Erythroblast (primary cell): Measurements from ENCODE around the gene SNX24.

Experiments
- GATA1 ChIP-seq: IDR thresholded peaks from 2 replicates; pipeline ENCODE4 v1.6.1; 2011; ENCODE audit warnings: low read depth, mild to moderate bottlenecking, control low read depth, low read length, moderate library complexity
- POLR2A ChIP-seq: IDR thresholded peaks from 2 replicates; pipeline ENCODE4 v1.6.1; 2011; ENCODE audit warnings: mild to moderate bottlenecking, low read length

DNA sequence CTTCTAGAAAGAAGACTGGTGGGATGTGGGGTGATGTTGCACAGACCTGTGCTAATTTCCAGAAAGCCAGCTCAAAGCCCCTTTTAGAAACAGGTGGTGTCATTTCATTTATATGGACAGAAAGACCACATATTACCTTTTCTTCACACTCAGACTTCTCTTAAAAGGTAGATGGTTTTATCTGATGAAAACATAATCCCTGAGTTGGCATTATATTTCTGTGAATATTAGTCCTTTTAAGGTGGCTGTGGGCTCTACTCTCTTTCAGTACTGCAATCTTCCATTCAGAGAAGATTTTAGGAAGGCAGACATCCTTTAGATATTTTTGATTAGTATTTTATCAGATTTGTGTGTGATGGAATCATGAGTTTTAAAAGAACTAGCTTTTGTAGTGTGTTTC is 117.9 kb downstream of the SNX24 start:
- TF ChIP-seq POLR2A (no peak), GATA1 (no peak)
